ENCODE data around the gene MAP7. TPM values are rescaled to one million over a fixed set of nuclear protein-coding genes. Genes with fewer than 3 reads are reported as not detected.

Gene MAP7
- total RNA-seq, 1 donor: 30.4 TPM

- no peak for DNase-seq (ENCODE audit: low read depth in 2 of 3, low spot score in 2 of 3)
Observed at GRCh38 chr6:136350914-136351313, 199.3 kb downstream of the MAP7 start.

DNA sequence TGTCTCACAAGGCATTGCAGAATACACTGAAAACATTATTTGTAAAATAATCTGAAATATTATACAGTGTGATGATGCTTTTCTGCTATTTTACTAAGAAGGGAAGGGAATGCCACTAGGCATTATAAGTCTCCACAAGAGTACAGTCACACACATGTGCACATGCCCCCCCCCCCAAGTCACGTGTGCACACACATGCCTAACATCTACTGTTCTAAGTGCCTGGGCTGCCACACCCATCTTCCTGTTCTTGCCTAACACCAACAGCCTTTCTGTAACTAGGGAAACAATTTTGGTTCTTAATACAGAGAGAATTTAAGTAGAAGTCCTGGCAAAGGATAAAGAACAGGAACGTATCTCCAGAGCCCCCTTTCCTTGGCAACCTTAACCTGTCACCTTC, 202.4 kb downstream of the MAP7 start:
- DNase-seq (ENCODE audit: low read depth in 2 of 3, low spot score in 2 of 3): no peak

DNA sequence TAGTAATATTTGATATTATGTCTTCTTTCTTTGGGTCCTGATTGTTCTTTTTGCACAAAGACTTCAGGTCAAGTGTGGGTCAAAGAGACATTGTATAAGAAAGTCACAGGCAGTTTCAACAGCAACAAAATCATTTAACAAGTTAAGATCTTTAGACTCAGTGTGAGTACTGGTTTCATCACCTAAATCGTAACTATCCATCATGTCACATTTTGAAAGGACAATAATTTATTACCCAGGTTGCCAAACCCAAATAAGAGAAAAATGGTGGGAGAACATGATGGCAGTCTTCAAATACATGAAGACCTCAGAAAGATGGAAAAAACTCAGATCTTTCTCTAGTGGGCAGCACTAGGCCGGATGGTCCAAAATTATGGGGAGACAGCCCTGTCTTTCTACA, 205.1 kb downstream of the MAP7 start:
- DNase-seq (ENCODE audit: low read depth in 2 of 3, low spot score in 2 of 3): no peak

GRCh38 chr6:136344420-136344819, 205.8 kb downstream of the MAP7 start:
- DNase-seq (ENCODE audit: low read depth in 2 of 3, low spot score in 2 of 3): no peak

DNA sequence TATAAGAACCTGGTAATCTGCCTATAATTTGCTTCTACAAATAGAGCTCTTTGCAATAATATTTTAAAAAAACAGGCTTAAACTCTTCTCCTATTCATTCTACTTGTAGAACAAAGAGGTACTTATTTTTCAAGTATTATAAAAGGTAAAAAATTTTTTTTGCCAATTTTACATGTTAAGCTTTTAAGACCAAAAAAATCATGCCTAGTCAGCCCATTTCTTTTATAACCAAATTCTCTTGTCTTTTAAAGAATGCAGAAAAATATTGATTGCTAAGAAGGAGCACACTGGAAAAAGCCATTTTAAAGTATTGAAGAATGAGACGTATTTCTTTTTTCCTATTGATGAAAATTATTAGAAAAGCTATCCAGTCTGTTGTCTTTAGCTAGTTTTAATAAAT, 206.5 kb downstream of the MAP7 start:
- no peak for DNase-seq (ENCODE audit: low read depth in 2 of 3, low spot score in 2 of 3)

- no peak for DNase-seq (ENCODE audit: low read depth in 2 of 3, low spot score in 2 of 3)
Observed at GRCh38 chr6:136343275-136343674, 206.9 kb downstream of the MAP7 start.

- DNase-seq (ENCODE audit: low read depth in 2 of 3, low spot score in 2 of 3): no peak
Observed at GRCh38 chr6:136341967-136342366, 208.3 kb downstream of the MAP7 start.

DNA sequence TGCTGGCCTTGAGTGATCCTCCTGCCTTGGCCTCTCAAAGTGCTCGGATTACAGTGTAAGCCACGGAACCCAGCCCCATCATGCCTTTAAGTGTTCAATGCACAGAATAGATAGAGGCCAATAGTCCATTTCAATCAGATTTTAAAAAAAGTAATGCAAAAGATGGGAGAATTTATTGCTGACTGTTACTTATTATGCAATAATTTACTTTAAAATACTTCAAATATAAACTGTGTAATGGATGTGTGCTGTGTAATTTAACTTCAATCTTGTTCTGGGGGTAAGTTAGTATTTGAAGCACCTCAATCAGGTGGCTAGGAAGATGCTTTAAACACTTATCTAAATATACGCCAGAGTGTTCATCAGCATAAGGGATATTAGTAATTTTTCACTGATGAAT, 208.9 kb downstream of the MAP7 start:
- DNase-seq (ENCODE audit: low read depth in 2 of 3, low spot score in 2 of 3): no peak

DNA sequence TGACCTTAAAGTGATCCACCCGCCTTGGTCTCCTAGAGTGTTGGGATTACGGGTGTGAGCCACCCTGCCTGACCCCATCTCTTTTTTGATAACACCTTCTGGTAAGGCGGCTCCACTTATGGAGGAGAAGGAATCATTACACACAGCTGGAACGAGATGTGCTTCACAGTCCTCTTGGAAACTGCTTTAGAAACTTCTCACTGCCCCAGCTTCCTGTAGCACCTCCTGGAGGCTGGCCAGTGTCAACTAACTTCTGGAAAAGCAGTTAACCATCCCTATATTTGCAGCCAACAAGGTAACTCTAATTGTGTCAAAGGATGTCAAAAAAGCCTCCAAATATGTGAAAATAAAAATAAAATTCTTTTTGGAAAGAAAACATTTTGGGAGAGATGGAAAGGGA, 211.7 kb downstream of the MAP7 start:
- no peak for DNase-seq (ENCODE audit: low read depth in 2 of 3, low spot score in 2 of 3)

DNA sequence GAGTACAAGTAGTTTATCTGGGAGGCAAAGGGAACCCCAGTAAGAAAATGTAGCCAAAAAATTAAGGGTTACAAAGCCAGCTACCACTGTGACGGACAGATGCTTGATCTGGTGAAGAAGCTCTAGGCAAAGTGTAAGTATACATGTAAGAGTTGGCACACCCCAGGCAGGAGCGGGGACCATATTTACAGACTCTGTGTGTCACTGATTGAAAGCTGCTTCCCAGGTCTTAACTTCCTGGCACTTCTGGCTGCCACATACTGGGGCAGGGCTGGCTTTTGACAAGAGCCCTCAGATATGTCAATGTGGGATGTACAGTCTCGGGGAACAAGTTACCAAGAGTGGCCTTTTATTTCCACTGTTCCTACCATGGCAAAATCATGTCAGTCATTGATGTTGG, 212.6 kb downstream of the MAP7 start:
- DNase-seq (ENCODE audit: low read depth in 2 of 3, low spot score in 2 of 3): no peak

DNA sequence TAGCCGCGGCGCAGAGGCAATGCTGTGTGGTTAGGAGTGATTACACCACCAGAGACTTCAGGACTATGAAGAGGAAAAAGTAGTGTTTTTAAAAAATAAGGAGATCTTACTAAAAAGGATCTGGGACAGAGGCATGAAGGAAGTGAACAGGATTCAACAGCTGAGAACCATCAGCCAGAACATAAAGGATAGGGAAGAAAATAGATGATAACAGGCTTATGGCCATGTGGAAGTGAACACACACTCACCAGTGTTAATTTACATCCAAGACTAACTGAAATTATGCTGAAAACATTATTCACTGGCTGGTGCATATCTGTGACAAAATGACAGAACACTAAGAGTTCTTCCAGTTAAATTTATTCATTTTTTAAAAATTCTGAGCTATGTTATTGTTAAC, 213.1 kb downstream of the MAP7 start:
- no peak for DNase-seq (ENCODE audit: low read depth in 2 of 3, low spot score in 2 of 3)

GRCh38 chr6:136335736-136336363, 214.4 kb downstream of the MAP7 start:
- no peak for DNase-seq (ENCODE audit: low read depth in 2 of 3, low spot score in 2 of 3)

DNA sequence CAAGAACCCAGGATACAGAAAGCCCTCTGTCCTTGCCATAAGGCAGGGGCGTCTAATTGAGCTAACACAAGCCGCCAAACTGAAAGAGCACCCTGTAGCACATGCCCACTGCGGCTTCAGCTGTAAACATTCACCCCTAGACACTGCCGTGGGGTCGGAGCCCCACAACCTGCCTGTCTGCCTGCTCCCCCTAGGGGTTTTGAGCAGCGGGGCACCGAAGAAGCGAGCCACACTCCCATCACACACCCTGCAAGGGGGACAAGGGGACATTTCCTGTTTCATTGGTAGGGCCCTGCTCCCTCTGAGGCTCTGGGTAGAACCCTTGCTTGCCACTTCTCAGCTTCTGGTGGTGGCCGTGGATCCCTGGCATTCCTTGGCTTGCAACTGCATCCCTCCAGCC, 215.4 kb downstream of the MAP7 start:
- peak in 1 of 3 donors; percentile 36 for DNase-seq (ENCODE audit: low read depth in 2 of 3, low spot score in 2 of 3)

DNA sequence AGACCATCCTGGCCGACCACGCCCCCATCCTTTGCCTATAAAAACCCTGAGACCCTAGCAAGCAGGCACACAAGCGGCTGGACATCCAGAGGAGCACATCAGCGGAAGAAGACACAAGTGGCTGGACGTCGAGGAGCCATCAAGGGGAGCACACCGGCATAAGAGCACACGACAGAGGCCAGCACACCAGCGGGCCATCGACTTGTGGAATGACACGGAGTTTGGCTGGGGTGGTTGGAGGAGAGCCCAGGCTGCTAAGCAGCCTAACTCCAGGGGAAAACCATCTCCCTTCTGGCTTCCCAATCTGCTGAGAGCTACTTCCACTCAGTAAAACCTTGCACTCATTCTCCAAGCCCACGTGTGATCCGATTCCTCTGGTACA, 215.8 kb downstream of the MAP7 start:
- no peak for DNase-seq (ENCODE audit: low read depth in 2 of 3, low spot score in 2 of 3)

GRCh38 chr6:136333824-136334464, 216.3 kb downstream of the MAP7 start:
- peak in 1 of 3 donors; percentile 8 for DNase-seq (ENCODE audit: low read depth in 2 of 3, low spot score in 2 of 3)

- no peak for DNase-seq (ENCODE audit: low read depth in 2 of 3, low spot score in 2 of 3)
Observed at GRCh38 chr6:136331461-136331860, 218.8 kb downstream of the MAP7 start.

DNA sequence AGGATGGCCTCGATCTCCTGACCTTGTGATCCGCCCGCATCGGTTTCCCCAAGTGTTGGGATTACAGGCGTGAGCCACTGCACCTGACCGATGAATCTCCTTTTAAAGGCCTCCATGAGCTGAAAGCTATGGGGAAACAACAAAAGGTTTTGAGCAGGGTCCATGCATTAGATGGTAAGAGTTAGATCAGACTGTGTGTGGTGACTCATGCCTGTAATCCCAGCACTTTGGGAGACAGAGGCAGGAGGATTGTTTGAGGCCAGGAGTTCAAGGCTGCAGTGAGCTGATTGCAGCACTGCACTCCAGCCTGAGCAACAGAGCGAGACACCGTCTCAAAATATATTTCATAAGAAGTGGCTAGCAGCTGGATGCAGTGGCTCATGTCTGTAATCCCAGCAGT, 219.6 kb downstream of the MAP7 start:
- DNase-seq (ENCODE audit: low read depth in 2 of 3, low spot score in 2 of 3): no peak

DNA sequence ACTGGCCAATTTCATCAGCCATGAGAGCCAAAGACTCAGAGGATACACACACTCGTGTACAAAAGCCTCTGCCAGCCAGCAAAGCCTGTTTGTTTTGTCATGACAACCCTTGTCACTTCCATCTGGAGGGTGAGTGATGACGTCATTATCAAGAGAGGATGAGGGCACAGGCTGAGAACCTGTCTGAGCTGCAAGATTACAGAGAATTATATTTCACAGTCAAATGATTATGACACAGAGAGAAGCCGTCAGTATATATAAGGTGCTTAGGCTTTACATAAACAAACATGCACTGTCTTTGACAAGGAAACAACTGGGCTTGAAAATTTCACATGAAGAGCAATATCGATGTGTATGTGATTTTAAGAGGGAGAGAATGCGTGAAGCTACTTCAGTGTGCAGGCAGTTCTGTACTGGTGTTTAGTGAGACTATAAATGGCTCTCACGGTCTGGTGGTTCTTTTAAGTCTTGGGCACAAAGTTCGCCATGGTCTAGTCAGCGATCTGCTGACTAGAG, 224.1 kb downstream of the MAP7 start:
- DNase-seq (ENCODE audit: low read depth in 2 of 3, low spot score in 2 of 3): peak in 2 of 3 donors; percentile 14 to 39

GRCh38 chr6:136324686-136325380, 225.4 kb downstream of the MAP7 start:
- DNase-seq (ENCODE audit: low read depth in 2 of 3, low spot score in 2 of 3): peak in 1 of 3 donors; percentile 52

DNA sequence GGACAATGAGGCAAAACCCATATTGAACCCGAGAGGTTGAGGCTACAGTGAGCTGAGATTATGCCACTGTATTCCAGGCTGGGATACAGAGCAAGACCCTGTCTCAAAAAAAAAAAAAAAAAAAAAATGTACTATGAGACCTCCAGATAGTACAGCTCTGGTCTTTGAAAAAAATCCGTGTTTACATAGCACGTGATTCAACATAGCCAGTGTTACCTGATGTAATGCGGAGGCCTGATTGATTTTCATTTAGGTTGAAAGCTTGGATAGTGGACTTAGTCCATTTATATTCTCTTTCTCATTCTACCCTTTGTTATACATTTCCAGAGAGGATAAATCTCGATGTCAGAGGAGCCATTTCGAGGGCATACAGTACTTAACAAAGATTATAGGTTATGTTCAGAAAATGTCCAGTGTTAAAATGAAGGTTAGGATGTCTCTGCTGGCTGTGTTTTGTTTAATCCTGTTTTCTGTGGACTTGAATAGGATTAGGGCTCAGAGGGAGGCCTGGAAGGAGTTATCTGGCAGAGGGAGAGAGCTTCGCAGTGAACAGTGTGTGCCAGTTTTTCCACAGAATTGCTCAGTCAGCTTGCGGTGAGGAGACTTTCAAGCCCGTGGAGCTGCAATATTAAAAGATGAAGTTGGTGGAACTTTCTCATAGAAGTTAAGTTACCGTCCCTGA, 226.7 kb downstream of the MAP7 start:
- DNase-seq (ENCODE audit: low read depth in 2 of 3, low spot score in 2 of 3): no peak

DNA sequence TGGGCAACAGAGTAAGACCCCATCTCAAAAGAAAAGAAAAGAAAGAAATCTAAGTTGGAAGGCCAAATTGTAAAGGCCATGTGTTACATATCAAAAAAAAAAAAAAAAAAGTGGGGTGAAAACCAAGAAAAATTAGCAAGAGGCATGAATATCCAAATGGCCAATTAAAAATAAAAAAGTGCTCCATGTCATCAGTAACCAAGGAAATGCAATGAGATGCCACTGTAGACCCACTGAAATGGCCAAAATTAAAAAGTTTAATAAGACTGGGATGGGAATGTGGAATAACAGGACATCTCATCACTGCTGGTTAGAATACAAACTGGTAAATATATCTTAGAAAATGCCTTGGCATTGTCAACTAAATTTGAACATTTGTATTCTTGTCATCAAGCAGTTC, 230.5 kb downstream of the MAP7 start:
- peak in 1 of 3 donors; percentile 12 for DNase-seq (ENCODE audit: low read depth in 2 of 3, low spot score in 2 of 3)
